IPS-18c (cell line): Measurements from ENCODE around the gene UTF1.
"Not testable (repeated sequence)": the region's sequence is repeated elsewhere in the genome, so short reads cannot be mapped to it uniquely, and the experiment has no call there.

ENCODE experiments used
- H3K4me3 ChIP-seq: 2 replicates; pipeline ENCODE4 v1.7.0; 2013; ENCODE audit warnings: low read depth, mild to moderate bottlenecking, low read length, moderate library complexity; ENCODE audit not compliant: insufficient read depth
- H3K9me3 ChIP-seq: one replicate; pipeline ENCODE4 v1.6.1; 2013; ENCODE audit warnings: mild to moderate bottlenecking, low read length, moderate library complexity; ENCODE audit not compliant: control insufficient read depth, insufficient read depth

Gene UTF1

GRCh38 chr10:133263674-133264073 lies 33.7 kb downstream of the UTF1 start:
- H3K4me3 ChIP-seq: no peak overlapping the region
- H3K9me3 ChIP-seq: no peaks in the 10 kb centered on the region

GRCh38 chr10:133264461-133264860 lies 34.4 kb downstream of the UTF1 start:
- H3K9me3 ChIP-seq: no peaks in the 10 kb centered on the region
- no peak overlapping the region for H3K4me3 ChIP-seq

GRCh38 chr10:133265052-133265451 lies 35.0 kb downstream of the UTF1 start:
- H3K4me3 ChIP-seq: not testable (repeated sequence)

GRCh38 chr10:133266056-133266795 lies 36.2 kb downstream of the UTF1 start:
- H3K9me3 ChIP-seq: no peaks in the 10 kb centered on the region

More at GRCh38 chr10:133265052-133265451, 35.0 kb downstream of the UTF1 start:
- H3K9me3 ChIP-seq: not testable (repeated sequence)

GRCh38 chr10:133267293-133267692 lies 37.3 kb downstream of the UTF1 start:
- Histone ChIP-seq H3K4me3 (no peak overlapping the region; the same call in 1 of the 2 replicates), H3K9me3 (no peaks in the 10 kb centered on the region)

More at GRCh38 chr10:133266056-133266795, 36.2 kb downstream of the UTF1 start:
- H3K4me3 ChIP-seq: no peak overlapping the region

GRCh38 chr10:133267829-133268228 lies 37.8 kb downstream of the UTF1 start:
- Histone ChIP-seq H3K9me3 (no peaks in the 10 kb centered on the region), H3K4me3 (no peak overlapping the region)

GRCh38 chr10:133268532-133268931 lies 38.5 kb downstream of the UTF1 start:
- Histone ChIP-seq H3K9me3 (no peaks in the 10 kb centered on the region), H3K4me3 (no peak overlapping the region)

GRCh38 chr10:133269367-133269766 lies 39.4 kb downstream of the UTF1 start:
- H3K9me3 ChIP-seq: no peaks in the 10 kb centered on the region
- no peak overlapping the region for H3K4me3 ChIP-seq

- Histone ChIP-seq H3K4me3 (no peak overlapping the region), H3K9me3 (no peaks in the 10 kb centered on the region)
Measured at GRCh38 chr10:133270204-133270603, 40.2 kb downstream of the UTF1 start.

- H3K4me3 ChIP-seq: no peak overlapping the region
Measured at GRCh38 chr10:133270773-133271297, 40.8 kb downstream of the UTF1 start.

GRCh38 chr10:133271521-133272300 lies 41.7 kb downstream of the UTF1 start:
- Histone ChIP-seq H3K4me3 (no peak overlapping the region), H3K9me3 (no peaks in the 10 kb centered on the region)

More at GRCh38 chr10:133270773-133271297, 40.8 kb downstream of the UTF1 start:
- H3K9me3 ChIP-seq: no peaks in the 10 kb centered on the region

- Histone ChIP-seq H3K9me3 (no peaks in the 10 kb centered on the region), H3K4me3 (no peak overlapping the region)
Measured at GRCh38 chr10:133272301-133272963, 42.4 kb downstream of the UTF1 start.

GRCh38 chr10:133272964-133273420 lies 43.0 kb downstream of the UTF1 start:
- Histone ChIP-seq H3K9me3 (no peaks in the 10 kb centered on the region), H3K4me3 (no peak overlapping the region)

GRCh38 chr10:133273534-133274143 lies 43.6 kb downstream of the UTF1 start:
- H3K9me3 ChIP-seq: no peaks in the 10 kb centered on the region
- no peak overlapping the region for H3K4me3 ChIP-seq

GRCh38 chr10:133274751-133275683 lies 45.0 kb downstream of the UTF1 start:
- Histone ChIP-seq H3K9me3 (no peaks in the 10 kb centered on the region), H3K4me3 (no peak overlapping the region)

- Histone ChIP-seq H3K4me3 (no peak overlapping the region), H3K9me3 (no peaks in the 10 kb centered on the region)
Measured at GRCh38 chr10:133275684-133276092, 45.7 kb downstream of the UTF1 start.
